Stimulated activated CD8-positive, alpha-beta memory T cell treated with anti-CD3 and anti-CD28 coated beads, Interleukin-7, amount 100 ng/mL, for 48 hours (primary cell): ENCODE results near the gene NOTCH1.
A peak's percentile ranks its signal among the peaks of the same experiment; 100 is the strongest.

Experiments used
- DNase-seq, 2 donors: peaks; one replicate each; pipeline ENCODE4 v3.0.0-alpha.2; 2020; ENCODE audit warnings: low read depth in 1 of 2; ENCODE audit errors: extremely low read depth in 1 of 2

NOTCH1 gene

GRCh38 chr9:136533775-136534157 lies 12.1 kb downstream of the NOTCH1 start:
- peak; percentile 68 to 84 for DNase-seq

- peak; percentile 58 to 81 for DNase-seq
Measured at GRCh38 chr9:136532799-136533774, 12.8 kb downstream of the NOTCH1 start.

- no peak for DNase-seq
Measured at GRCh38 chr9:136531904-136532798, 13.7 kb downstream of the NOTCH1 start.

- DNase-seq: no peak
Measured at GRCh38 chr9:136531186-136531903, 14.5 kb downstream of the NOTCH1 start.

GRCh38 chr9:136530461-136531089 lies 15.3 kb downstream of the NOTCH1 start:
- no peak for DNase-seq

- no peak for DNase-seq
Measured at GRCh38 chr9:136529516-136530460, 16.1 kb downstream of the NOTCH1 start.

GRCh38 chr9:136528716-136529341 lies 17.0 kb downstream of the NOTCH1 start:
- DNase-seq: no peak

GRCh38 chr9:136527721-136528710 lies 17.8 kb downstream of the NOTCH1 start:
- DNase-seq: no peak

GRCh38 chr9:136527131-136527530 lies 18.7 kb downstream of the NOTCH1 start:
- no peak for DNase-seq

- no peak for DNase-seq
Measured at GRCh38 chr9:136526625-136527066, 19.2 kb downstream of the NOTCH1 start.

- no peak for DNase-seq
Measured at GRCh38 chr9:136525841-136526499, 19.9 kb downstream of the NOTCH1 start.

- DNase-seq: no peak
Measured at GRCh38 chr9:136525207-136525606, 20.6 kb downstream of the NOTCH1 start.

GRCh38 chr9:136522314-136523237 lies 23.3 kb downstream of the NOTCH1 start:
- DNase-seq: no peak

- DNase-seq: no peak
Measured at GRCh38 chr9:136521537-136521936, 24.3 kb downstream of the NOTCH1 start.

GRCh38 chr9:136520053-136520540 lies 25.8 kb downstream of the NOTCH1 start:
- no peak for DNase-seq
